NCI-H524 (cell line): ENCODE results near the gene TRMT5.
A peak's percentile ranks its signal among the peaks of the same experiment; 100 is the strongest.

ENCODE experiments used
- DNase-seq, 2 experiments: peaks; one replicate each; lab custom pipeline; 2025; lab: John Stamatoyannopoulos, UW

The TRMT5 gene

DNA sequence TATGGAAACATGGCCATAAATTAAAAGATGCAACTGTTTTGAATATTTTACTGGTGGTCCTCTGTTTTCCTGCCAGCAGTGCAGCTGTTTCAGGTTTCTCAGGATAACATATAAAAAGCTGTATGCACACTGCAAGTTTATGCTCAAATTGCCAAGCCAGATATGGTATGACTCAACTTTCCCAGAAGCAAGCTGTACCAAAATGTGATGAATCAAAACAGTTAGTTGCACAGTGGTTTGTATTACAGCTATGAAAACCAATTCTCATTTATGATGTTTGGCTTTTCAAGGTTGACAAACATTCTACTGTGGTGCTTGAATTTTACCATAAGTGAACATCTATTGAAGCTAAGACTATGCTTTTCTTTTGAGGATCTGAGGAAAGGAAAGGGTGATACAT, 15.5 kb downstream of the TRMT5 start:
- DNase-seq, result no peak

GRCh38 chr14:60964904-60965303, 16.0 kb downstream of the TRMT5 start:
- DNase-seq, result no peak

GRCh38 chr14:60963761-60964160, 17.1 kb downstream of the TRMT5 start:
- no peak for DNase-seq

GRCh38 chr14:60958146-60958545, 22.7 kb downstream of the TRMT5 start:
- DNase-seq, result no peak

- DNase-seq, result no peak
These were observed 24.2 kb downstream of the TRMT5 start for GRCh38 chr14:60956632-60957031.

- DNase-seq, result no peak
These were observed 24.7 kb downstream of the TRMT5 start for GRCh38 chr14:60956202-60956601.

DNA sequence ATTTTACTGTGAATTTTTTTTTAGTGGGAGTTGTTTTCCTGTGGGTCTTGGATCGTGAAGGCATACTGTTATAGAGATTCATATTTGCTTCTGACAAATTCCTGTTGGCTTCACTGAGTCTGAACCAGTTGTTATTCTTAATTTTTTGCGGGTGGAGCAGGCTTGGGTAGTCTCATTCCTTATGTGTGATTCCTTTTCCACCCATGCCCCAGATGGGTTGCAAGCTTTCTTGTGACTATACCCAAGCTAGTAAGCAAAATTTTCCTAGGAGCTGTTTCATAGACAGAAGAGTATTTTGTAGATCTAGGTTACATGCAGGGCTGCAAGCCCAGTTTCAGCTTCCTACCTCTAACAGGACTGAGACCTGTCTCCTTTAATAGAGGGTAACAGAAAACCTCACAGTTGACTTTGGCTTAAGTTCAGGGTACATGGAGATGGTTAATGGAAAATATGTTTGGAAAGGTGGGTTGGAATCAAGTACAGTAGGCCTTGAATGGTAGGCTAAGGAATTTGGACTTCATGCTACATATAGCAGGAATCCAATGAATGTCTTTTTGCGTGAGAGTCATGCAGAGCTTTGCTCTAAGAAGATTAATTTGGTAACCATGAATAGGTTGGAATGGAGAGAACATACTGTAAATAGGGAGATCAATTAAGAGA, 29.0 kb downstream of the TRMT5 start:
- no peak for DNase-seq

DNA sequence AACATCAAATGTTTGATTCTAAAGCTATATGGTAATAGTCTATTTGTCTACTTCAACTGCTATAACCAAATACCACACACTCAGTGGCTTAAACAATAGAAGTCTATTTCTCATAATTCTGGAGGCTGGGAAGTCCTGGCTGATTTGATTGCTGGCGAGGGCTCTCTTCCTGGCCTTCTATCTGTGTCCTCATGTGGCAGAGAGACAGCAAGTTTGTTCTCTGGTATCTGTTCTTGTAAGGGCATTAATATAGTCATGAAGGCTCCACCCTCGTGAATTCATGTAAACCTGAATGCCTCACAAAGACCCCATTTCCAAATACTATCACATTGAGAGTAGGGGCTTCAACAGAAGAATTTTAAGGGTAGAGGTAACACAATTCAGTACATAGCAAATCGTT, 34.1 kb downstream of the TRMT5 start:
- no peak for DNase-seq

DNA sequence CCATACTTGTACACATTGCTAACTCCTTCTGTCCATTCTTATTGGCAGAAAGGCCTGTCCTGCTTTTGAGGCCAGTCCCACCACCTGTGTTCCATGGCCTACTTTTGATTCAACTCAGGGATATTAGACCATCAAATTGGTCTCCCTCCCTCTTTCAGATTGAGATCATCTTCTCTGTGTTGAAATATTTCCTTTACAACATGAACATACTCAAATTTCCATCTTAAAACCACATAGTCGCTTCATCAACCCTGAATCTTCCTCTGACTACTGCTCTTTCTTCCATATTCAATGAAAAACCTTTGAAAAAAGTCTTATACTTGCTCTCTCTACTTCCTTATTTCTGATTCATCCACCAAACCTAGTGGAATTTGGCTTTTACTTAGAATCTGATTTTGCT, 34.9 kb downstream of the TRMT5 start:
- DNase-seq, result no peak

DNA sequence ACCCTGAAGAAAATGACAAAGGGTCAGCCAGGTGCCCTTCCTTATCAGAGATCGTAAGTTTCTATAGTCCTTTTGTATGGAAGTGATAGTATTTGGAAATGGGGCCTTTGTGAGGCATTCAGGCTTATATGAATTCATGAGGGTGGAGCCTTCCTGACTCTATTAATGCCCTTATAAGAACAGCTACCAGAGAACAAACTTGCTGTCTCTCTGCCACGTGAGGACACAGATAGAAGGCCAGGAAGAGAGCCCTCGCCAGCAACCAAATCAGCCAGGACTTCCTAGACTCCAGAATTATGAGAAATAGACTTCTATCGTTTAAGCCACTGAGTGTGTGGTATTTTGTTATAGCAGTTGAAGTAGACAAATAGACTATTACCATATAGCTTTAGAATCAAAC, 36.7 kb downstream of the TRMT5 start:
- DNase-seq, result no peak

GRCh38 chr14:60943637-60944032, 37.2 kb downstream of the TRMT5 start:
- no peak for DNase-seq

DNA sequence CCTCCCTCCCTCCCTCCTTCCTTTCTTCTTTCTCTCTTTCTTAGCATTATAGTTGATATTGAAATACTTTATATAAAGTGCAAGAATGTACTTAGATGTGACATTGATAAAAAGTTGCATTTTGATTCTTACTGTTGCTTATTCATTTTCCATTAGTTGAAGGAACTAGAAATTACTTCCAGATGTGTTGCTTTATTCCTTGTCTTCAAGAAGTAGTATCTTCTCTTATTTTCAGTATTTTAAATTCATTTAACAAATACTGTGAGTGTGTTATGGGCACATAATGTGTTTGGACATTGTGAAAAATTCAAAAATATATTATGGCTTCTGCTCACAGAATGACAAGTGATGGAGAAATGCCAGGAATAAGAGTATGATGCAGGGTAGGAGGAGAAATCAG, 45.6 kb downstream of the TRMT5 start:
- no peak for DNase-seq

DNA sequence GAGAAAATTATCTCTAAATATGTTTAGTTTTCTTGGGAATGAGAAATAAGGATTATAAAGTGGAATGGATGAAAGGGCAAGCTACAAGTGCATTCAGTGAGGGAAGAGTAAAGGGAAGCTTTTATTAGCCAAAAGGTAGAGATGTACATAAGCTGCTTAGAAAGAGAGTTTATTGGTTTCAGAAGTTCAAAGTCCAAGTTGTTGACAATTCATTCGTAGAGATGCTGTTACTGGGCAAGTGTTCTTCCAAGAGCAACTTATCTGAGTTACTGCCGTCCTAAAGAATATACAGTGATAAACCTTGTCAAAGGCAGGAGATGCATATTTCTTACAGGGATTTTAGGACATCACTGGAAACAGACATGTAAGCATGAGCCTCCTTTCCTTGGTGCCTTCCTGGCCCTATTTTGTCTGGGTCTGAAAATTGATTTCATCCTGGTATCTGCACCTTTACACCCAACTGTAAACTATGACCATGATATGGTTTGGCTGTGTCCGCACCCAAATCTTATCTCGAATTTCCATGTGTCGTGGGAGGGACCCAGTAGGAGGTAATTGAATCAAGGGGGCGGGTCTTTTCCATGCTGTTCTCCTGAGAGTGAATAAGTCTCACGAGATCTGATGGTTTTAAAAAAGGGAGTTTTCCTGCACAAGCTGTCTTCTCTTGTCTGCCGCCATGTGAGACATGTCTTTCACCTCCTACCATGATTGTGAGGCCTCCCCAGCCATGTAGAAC, 46.8 kb downstream of the TRMT5 start:
- no peak for DNase-seq

GRCh38 chr14:60931218-60931617, 49.7 kb downstream of the TRMT5 start:
- peak; percentile 6 to 28 for DNase-seq

DNA sequence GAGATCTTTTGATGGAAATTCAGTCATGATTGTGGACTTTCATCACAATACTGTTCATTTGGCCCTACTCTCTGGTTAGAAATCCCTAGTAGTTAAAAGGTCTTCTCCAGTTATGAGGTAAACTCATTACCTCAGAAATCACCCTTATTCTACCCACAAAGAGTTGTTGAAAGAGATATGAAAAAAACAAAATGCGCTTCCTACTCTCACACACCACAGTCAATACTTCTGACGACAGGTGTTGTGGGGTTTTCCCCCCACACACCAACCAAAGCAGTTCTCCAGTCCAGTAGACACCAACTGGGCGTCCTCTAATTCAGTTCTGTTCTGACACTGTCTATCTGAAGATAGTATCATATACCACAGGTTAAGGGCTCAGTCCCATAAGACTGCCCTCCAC, 54.9 kb downstream of the TRMT5 start:
- DNase-seq, result no peak

DNA sequence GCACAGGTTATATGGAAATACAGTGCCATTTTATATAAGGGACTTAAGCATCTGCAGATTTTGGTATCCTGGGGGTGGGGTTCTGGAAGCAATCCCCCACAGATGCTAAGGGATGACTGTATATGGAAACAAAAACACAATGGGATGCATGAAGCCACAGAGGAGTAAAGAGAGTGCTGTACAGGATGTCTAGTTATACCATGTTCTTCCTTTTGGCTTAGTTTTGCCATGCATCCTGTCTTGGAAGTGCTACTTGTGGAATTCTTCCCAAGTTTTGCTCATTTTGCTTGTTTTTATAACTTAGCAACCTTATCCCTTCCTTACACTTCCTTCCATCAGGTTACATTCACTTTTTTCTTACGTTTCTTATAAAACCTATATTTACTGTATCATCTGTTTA, 55.6 kb downstream of the TRMT5 start:
- DNase-seq, result no peak

DNA sequence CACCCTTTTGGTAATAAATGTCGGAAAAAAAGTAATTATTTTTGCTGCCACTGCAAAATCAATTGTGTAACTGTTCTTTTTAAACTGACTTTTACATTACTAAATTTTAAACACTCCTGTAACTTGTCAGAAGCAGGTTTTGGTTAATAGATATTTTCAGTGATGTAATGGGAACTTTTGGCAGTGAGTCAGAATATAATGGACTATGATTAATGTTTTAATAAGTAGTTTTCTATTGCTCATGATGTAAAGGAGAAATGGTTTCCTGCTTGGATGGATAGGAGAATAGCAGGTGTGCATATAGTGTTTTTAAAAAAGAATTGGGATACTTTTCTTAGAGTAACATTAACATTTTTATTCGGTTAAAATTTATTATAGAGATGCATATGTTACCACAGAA, 58.8 kb downstream of the TRMT5 start:
- no peak for DNase-seq
